HG02623 (cell line): ENCODE data around the gene RPS6KB1.
"Not testable (repeated sequence)": the region's sequence is repeated elsewhere in the genome, so short reads cannot be mapped to it uniquely, and the experiment has no call there.

Experiments
- ATAC-seq: cut with Tn5 transposase; IDR thresholded peaks from one replicate; pipeline ENCODE4 v1.9.1; 2021; ENCODE audit warnings: moderate library complexity; ENCODE audit not compliant: unreplicated experiment

Gene RPS6KB1

GRCh38 chr17:59870482-59870881, 22.4 kb upstream of the RPS6KB1 start:
- ATAC-seq, result no peak

GRCh38 chr17:59872351-59872750, 20.6 kb upstream of the RPS6KB1 start:
- ATAC-seq, result no peak

GRCh38 chr17:59873414-59873813, 19.5 kb upstream of the RPS6KB1 start:
- ATAC-seq, result not testable (repeated sequence)

GRCh38 chr17:59874376-59874775, 18.5 kb upstream of the RPS6KB1 start:
- ATAC-seq, result no peak

- ATAC-seq, result no peak
Measured at GRCh38 chr17:59876107-59876506, 16.8 kb upstream of the RPS6KB1 start.

GRCh38 chr17:59877965-59878364, 15.0 kb upstream of the RPS6KB1 start:
- no peak for ATAC-seq

- ATAC-seq, result no peak
Measured at GRCh38 chr17:59878624-59879023, 14.3 kb upstream of the RPS6KB1 start.

- no peak for ATAC-seq
Measured at GRCh38 chr17:59884861-59885260, 8.1 kb upstream of the RPS6KB1 start.

- ATAC-seq, result no peak
Measured at GRCh38 chr17:59888145-59888750, 4.7 kb upstream of the RPS6KB1 start.

GRCh38 chr17:59890720-59891119, 2.2 kb upstream of the RPS6KB1 start:
- no peak for ATAC-seq

GRCh38 chr17:59892251-59892923, 534 bp upstream of the RPS6KB1 start:
- ATAC-seq, result peak; percentile 38

- no peak for ATAC-seq
Measured at GRCh38 chr17:59893676-59894100, 767 bp downstream of the RPS6KB1 start.

- ATAC-seq, result no peak
Measured at GRCh38 chr17:59897090-59897489, 4.2 kb downstream of the RPS6KB1 start.

GRCh38 chr17:59899099-59899498, 6.2 kb downstream of the RPS6KB1 start:
- no peak for ATAC-seq

GRCh38 chr17:59901604-59902003, 8.7 kb downstream of the RPS6KB1 start:
- ATAC-seq, result no peak

- no peak for ATAC-seq
Measured at GRCh38 chr17:59903455-59903854, 10.5 kb downstream of the RPS6KB1 start.

GRCh38 chr17:59907467-59907866, 14.5 kb downstream of the RPS6KB1 start:
- no peak for ATAC-seq

GRCh38 chr17:59914274-59914854, 21.4 kb downstream of the RPS6KB1 start:
- no peak for ATAC-seq

GRCh38 chr17:59916446-59916845, 23.5 kb downstream of the RPS6KB1 start:
- ATAC-seq, result no peak

GRCh38 chr17:59920637-59921036, 27.7 kb downstream of the RPS6KB1 start:
- not testable (repeated sequence) for ATAC-seq

GRCh38 chr17:59930121-59930520, 37.2 kb downstream of the RPS6KB1 start:
- ATAC-seq, result not testable (repeated sequence)

GRCh38 chr17:59930768-59931167, 37.8 kb downstream of the RPS6KB1 start:
- ATAC-seq, result not testable (repeated sequence)
